Peyer's patch (tissue), 4 donors: ENCODE results near the gene USP3.

Source experiments
- CTCF ChIP-seq, 6 experiments: fragments of 450-650 bp in 4 of 6; fragments of 200-600 bp in 2 of 6; sonication (generic) in 1 of 6; IDR thresholded peaks; one replicate each; pipeline ENCODE4 v1.5.1; 2017 to 2019; ENCODE audit warnings: antibody characterized with exemption in 6 of 6, mild to moderate bottlenecking in 3 of 6, moderate library complexity in 1 of 6
- POLR2A ChIP-seq, 2 donors: fragments of 450-650 bp; IDR thresholded peaks; one replicate each; pipeline ENCODE4 v1.5.1; 2017; ENCODE audit warnings: antibody characterized with exemption in 2 of 2, mild to moderate bottlenecking in 2 of 2, moderate library complexity in 2 of 2

- TF ChIP-seq CTCF (IDR thresholded peaks at IDR 0.05), result no peak
- no peak for TF ChIP-seq POLR2A (IDR thresholded peaks at IDR 0.05)
Observed at GRCh38 chr15:63598473-63599400, 94.3 kb downstream of the USP3 start.
